Inferior parietal cortex (tissue), 1 donor: ENCODE data around the gene IFT52.
"Not testable (repeated sequence)": the region's sequence is repeated elsewhere in the genome, so short reads cannot be mapped to it uniquely, and the experiment has no call there.

Experiments used
- DNase-seq: peaks from one replicate; pipeline ENCODE4 v3.0.0-alpha.2; 2016; ENCODE audit errors: extremely low spot score

The IFT52 gene

DNA sequence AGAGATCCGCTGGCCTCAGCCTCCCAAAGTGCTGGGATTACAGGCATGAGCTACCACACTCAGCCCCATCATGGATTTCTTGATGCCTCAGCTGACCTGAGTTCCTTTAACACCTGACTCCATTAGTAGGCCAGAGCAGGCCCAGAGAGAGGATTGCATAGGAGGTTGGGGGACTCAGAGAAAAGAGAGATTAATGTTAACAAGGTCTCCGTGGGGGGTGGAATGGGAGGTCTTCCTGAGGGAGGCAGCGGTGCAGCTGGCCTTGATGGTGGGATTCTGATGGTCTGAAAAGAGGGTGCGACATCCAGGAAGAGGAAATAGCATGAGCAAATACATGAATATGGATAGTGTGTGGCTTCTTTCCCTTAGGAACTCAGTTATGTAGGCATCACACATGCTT, 22.0 kb upstream of the IFT52 start:
- DNase-seq, result no peak

DNA sequence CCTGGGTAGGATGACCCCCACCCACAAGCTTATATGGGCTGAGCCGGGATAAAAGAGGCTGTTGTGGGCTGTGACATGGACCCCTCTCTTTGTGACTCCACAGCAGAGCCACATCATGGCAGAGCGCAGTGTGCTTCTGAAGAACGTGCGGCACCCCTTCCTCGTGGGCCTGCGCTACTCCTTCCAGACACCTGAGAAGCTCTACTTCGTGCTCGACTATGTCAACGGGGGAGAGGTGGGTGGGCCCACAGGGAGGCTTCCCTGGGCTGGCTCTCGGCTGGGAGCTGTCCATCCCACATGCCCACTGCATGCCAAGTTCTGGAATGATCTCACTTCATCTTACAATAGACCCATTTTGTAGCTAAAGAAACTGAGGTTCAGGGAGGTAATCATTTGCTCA, 21.5 kb upstream of the IFT52 start:
- no peak for DNase-seq

DNA sequence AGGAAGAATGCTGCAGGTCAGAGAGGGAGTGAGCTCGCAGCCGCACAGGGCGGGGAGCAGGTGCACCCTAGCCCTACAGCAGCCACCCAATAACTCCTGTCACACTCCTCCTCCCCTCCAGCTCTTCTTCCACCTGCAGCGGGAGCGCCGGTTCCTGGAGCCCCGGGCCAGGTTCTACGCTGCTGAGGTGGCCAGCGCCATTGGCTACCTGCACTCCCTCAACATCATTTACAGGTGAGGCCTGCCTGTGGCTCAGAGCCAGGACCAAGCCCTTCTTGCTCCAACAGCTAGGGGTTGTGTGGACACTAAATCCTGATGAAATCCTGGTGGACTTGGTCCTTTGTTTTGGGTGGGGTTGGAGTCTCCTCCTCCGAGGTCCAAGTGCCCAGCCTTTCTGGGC, 20.2 kb upstream of the IFT52 start:
- no peak for DNase-seq

DNA sequence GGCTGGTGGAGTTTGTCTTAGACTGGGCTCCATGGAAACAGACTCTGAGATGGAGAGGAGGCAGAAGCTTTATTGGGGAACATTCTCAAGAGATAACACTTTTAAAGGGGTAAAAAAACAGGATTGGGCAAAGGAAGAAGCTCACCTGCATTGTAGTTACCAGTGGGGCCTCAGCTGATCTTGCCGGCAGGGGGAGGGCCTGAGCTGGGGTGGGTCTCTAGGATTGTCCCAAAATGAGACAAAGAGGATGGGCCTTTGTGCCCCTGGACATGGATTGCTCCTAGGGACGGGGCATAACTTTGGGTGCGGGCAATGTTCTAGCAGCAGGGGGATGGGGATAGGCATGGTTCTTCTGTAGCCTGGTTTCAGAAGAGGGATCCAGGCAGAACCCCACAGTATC, 19.4 kb upstream of the IFT52 start:
- no peak for DNase-seq

DNA sequence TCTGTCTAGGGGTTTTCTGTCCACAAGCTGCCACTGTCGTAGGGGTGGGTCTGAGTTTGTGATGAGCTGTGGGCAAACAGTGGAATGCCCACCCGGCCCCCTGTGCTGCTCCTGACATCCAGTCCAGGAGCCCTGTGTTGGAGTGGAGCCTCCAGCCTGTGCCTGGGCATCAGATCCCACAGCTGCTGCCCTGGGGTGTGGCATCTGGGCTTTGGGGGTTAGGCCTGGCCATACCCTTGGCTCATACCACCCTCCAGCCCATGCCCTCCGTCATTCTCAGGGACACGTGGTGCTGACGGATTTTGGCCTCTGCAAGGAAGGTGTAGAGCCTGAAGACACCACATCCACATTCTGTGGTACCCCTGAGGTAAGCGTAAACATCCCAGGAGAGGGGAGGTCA, 19.0 kb upstream of the IFT52 start:
- DNase-seq, result no peak

DNA sequence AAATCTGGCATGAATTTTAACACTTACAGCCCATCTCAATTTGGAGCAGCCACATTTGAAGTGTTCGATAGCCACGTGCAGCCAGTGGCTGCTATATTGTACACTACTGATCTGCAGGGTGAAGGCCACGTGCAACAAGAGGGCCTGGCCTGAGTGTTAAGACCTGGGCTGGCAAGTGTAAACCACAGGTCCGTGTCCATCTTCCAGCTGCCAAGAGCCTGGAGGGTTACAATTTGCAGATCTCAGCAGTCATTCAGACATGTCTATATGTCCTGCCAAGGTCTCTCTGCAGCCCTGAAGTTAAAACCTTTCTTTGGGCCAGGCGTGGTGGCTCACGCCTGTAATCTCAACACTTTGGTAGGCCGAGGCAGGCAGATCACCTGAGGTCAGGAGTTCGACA, 17.8 kb upstream of the IFT52 start:
- DNase-seq, result no peak

DNA sequence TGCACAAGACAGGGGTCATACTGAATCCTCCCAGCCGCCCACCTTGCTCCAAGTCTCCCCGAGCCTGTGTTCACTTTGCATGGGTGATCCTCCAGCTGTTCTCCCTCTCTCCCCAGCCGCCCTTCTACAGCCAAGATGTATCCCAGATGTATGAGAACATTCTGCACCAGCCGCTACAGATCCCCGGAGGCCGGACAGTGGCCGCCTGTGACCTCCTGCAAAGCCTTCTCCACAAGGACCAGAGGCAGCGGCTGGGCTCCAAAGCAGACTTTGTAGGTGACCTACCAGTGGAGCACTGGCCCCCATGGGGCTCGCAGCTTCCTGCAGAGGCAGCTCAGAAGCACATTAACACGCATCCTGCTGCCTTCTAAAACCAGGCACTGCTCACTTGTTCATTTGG, 14.6 kb upstream of the IFT52 start:
- DNase-seq, result no peak

DNA sequence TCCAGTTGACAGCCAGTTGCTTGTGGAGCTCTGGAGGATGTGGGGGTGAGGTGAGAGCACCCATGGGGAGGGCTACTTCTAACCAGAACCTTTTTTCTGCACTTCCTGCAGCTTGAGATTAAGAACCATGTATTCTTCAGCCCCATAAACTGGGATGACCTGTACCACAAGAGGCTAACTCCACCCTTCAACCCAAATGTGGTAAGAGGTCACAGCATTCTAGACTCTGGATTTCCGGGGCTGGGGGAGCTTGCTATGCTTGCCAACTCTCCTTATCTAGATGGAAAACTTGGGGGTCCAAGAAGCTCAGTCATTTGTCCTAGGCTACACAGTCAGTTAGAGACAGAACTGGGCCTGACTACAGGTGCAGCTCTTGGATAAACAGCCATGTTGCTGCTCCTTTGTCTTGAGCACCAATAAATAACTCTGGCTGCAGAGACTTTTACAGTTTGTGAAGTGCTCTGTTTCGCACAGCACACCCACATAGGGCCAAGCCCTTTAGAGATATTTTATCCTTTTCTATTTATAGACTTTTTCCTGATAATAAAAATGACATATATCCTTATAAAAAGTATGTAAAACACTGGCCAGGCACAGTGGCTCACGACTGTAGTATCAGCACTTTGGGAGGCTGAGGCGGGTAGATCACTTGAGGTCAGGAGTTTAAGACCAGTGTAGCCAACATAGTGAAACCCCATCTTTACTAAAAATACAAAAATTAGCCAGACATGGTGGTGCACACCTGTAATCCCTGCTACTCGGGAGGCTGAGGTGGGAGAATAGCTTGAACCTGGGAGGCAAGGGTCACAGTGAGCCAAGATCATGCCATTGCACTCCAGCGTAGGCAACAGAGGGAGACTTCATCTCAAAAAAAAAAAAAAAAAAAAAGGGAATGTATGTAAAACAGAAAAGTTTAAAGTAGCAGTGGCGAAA, 10.6 kb upstream of the IFT52 start:
- DNase-seq, result no peak

DNA sequence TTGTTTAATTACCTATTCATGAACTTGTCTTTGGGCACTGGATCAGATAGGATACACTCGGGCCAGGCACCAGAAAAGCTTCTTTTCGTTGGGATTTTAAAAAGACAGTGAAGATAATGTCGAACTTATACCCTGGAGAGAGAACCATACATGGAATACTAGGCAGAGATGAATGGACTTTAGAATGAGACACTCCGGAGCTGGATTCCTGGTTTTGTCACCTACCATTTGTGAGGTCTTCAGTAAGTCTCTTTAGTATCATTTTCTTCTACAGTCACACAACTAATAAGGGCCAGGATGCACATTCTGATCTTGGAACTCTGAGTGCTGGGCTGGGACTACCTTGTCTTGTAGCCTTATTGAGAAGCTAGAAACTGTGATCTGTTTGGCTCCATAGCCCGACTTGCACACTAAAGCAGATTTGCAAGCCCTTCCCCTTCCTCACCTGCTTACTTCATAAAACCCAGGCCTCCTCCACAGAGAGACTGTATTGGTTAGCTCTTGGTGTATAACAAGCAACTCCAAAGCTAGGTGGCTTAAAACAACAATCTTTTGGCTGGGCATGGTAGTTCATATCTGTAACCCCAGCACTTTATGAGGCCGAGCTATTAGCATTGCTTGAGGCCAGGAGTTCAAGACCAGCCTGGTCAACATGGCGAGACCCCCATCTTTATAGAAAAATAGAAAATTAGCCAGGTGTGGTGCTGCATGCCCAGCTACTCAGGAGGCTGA, 7.4 kb upstream of the IFT52 start:
- no peak for DNase-seq

DNA sequence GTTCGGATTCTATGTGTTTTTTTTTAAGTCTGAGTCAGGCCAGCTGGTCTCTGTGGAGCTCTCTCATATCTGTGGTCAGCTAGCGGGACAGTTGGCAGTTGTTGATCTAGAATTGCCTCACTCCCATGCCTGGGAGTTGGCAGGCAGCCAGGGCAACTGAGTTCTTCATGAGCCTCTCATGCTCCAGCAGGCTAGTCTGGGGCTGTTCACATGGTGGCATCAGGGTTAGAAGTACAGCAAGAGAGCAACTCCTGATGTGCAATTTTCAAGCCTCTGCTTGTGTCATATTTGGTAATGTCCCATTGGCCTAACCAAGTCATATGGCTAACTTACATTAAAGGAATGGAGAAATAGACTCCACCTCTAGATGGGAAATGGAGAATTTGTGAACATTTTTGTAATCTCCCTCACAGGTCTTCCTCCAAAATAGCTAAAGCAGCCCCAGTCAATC, 6.7 kb upstream of the IFT52 start:
- DNase-seq, result peak; percentile 80

DNA sequence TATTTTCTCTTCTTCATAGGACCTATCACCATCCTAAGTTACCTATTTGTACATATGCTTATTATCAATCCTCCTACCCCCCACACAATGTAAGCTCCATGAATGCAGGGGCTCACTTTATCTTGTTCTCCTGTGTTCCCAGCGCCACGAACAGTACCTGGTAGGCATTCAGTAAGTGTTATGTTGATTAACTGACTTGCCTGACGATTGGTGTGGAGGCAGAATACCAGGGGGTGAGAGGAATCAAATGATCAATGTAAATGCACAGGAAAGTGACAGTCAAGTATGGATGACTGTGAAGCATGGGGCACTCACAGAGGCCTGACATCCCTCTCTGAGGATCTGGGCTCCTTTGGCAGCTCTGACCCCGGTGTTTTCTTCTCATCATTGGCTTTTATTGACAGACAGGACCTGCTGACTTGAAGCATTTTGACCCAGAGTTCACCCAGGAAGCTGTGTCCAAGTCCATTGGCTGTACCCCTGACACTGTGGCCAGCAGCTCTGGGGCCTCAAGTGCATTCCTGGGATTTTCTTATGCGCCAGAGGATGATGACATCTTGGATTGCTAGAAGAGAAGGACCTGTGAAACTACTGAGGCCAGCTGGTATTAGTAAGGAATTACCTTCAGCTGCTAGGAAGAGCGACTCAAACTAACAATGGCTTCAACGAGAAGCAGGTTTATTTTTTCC, 6.1 kb upstream of the IFT52 start:
- DNase-seq, result no peak

DNA sequence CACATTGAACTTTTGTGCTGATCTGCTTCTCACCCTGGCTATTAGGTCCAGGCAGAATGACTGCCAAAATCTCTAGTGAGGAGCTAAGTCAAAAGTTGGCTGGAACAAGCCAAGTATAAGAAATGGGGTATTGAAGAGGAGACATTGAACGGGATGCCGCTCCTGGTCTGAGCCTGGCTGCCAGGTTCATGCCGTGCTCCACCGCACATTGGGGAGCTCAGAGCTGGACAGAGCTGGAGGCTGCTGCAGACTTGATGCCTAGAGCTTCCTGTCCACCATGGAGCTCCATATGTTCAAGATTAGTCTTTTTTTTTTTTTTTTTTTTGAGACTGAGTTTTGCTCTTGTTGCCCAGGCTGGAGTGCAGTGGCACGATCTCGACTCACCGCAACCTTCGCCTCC, 4.1 kb upstream of the IFT52 start:
- no peak for DNase-seq

DNA sequence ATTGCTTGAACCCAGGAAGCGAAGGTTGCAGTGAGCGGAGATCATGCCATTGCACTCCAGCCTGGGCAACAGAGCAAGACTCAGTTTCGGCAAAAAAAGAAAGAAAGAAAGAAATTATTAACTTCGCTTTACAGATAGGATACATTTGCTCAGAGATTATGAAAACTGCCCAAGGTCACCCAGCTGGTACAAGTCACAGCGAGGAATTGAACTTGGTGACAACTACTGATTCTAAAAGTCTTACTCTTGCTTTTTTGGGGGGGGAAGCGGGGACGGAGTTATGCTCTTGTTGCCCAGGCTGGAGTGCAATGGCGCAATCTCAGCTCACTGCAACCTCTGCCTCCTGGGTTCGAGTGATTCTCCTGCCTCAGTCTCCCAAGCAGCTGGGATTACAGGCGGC, 2.2 kb upstream of the IFT52 start:
- DNase-seq, result not testable (repeated sequence)

DNA sequence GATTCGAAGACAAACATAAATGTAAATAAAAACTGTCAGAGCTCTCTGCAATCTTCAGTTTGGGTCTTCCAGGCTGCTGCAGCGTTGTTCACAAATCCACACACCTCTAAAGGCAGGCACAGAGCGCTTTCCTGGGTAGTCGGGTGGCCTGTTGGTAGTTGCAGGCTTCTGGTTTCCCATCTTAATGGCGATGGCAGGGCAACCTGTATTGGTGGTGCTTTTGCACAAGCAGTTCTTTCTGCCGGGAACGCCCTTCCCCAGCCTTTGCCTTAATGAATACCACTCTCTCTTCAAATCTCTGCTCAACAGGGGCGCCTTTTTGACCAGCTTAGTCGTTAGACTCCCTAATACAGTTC, 723 bp upstream of the IFT52 start:
- DNase-seq, result no peak

DNA sequence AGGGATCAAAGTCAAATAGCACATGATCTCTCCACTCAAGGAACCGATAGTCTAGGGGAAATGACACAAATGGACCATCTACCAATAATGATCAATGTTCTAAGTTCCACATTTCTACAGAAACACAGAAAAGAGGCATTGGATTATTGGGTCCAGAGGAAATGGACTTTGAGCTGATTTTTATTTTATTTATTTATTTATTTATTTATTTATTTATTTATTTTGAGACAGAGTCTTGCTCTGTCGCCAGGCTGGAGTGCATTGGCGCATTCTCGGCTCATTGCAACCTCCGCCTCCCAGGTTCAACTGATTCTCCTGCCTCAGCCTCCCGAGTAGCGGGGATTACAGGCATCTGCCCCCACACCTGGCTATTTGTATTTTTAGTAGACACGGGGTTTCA, 11.2 kb downstream of the IFT52 start:
- DNase-seq, result not testable (repeated sequence)

DNA sequence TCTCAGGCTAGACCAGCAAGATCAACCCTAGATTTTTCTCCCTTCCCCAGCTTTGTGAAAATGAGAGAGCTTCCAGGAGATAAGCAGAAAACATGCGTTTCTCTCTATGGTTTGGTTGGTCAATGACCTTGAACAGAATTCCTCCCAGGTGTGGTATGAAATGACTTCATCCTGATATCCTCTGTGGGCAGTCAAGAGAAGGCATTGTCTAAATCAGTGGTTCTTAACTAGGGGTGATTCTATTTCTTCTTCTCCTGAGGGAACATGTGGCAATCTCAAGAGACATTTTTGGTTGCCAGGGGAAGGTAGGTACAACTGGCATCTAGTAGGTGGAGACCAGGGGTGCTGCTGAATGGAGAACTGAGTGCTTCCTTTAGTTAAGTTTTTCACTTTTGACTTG, 12.4 kb downstream of the IFT52 start:
- DNase-seq, result no peak

DNA sequence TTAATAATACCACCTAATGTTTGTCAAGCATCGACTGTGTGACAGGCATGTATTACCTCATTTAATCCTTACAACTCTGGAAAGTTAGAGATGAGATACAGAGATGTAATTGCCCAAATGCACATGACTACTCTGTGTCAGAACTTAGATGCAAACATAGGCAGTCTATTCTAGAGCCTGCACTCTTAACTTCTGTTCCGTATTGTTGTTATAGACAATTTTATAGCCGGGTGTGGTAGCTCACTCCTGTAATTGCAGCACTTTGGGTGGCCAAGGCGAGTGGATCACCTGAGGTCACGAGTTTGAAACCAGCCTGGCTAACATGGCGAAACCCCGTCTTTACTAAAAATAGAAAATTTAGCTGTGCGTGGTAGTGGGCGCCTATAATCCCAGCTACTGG, 15.0 kb downstream of the IFT52 start:
- DNase-seq, result no peak

DNA sequence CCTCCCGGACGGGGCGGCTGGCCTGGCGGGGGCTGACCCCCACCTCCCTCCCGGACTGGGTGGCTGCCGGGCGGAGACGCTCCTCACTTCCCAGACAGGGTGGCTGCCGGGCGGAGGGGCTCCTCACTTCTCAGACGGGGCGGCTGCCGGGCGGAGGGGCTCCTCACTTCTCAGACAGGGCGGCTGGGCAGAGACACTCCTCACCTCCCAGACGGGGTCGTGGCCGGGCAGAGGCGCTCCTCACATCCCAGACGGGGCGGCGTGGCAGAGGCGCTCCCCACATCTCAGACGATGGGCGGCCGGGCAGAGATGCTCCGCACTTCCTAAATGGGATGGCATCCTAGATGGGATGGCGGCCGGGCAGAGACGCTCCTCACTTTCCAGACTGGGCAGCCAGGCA, 16.5 kb downstream of the IFT52 start:
- not testable (repeated sequence) for DNase-seq

DNA sequence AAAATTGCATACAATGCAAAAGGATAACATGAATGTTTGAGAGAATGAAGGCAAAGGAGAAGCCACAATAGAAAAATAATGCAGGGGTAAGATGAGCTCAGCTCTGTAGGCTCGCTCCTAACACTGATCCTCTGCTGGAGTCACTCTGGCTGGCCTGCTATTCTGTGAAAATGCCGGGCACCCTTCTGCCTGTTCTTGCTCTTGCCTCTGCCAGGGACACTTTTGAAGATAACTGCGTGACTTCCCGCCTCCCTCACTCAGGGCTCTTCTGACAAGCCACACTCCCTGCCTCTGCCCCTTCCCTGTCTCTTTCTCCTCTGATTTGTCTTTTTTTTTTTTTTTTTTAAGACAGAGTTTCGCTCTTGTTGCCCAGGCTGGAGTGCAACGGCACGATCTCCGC, 40.9 kb downstream of the IFT52 start:
- DNase-seq, result no peak

DNA sequence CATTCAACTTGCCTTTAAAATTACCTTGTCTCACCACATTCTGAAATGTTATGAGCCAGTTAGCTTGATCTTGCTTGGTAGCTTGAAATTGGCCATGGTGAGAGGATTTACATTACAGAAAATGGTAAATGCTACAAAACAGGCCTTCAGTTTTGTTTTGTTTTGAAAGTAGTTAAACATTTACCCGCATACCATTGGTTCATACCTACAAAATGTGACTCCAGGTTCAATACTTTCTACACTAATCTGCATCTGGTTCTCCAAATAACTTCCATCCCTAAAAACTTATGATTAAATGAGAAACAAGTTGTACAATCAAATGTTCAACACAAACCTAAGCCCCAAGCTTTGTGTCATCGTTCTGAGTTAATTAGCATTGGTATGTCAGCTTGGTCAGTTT, 45.7 kb downstream of the IFT52 start:
- no peak for DNase-seq

DNA sequence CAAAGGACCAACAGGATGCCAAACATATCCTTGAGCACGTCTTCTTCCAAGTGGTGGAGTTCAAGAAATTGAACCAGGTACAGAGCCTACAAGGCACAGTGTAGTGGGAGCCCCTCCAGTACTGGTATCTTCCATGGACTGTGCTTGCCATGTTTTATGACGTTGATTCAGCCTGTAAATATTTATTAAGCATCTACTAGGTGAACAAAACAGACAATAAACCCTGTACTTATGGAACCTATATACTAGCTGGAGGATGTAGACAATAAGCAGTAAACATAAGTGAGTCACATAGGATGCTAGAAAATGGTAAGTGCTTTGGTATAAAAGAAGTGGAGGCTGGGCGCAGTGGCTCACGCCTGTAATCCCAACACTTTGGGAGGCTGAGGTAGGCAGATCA, 51.8 kb downstream of the IFT52 start:
- no peak for DNase-seq

DNA sequence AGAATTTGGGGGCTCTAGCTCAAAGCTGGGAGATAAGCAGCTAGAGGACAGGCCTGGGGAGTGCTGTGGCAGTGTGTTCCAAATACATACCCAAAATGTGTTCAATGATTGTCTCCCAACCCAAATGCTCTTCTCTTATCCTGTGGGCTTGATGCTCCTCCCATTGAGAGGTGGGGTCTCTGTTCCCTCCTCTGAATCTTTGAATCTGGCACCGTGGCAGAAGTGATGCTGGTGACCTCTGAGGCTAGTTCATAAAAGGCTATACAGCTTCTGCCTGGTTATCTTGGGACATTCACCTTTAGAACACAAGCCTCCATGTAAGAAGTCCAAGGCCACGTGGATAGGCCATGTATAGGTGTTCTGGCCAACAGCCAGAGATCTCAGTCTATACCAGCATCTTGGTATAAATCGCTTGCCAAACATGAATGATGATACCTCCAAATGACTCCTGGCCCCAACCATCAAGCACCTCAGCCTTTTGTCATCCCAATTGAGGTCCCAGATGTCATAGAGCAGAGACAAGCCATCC, 60.3 kb downstream of the IFT52 start:
- DNase-seq, result no peak
